Activated CD8-positive, alpha-beta T cell treated with anti-CD3 and anti-CD28 coated beads, Interleukin-2, amount 10 ng/mL, durations not matched to agents 7 days and 5 days (primary cell): ENCODE results near the gene CLCN1. TPM values are rescaled to one million over a fixed set of nuclear protein-coding genes. Genes with fewer than 3 reads are reported as not detected.

Experiments
- ATAC-seq: fragments of 150-1000 bp; cut with Tn5 transposase; one replicate; pipeline ENCODE4 v1.10.0; 2021; ENCODE audit warnings: moderate library complexity
- CTCF ChIA-PET: fragments of 350-600 bp; sonication (Branson Sonifier 250); formaldehyde crosslinking; loops from one replicate; lab custom pipeline; 2021; ENCODE audit warnings: antibody characterized with exemption; lab: Charles Lee
- POLR2A ChIA-PET: fragments of 350-600 bp; sonication (Branson Sonifier 250); formaldehyde crosslinking; loops from one replicate; lab custom pipeline; 2021; ENCODE audit warnings: antibody characterized with exemption; lab: Charles Lee
- DNase-seq: peaks from one replicate; pipeline ENCODE4 v3.0.0-alpha.2; 2020
- H3K27ac Mint-ChIP-seq: one replicate; pipeline ENCODE4 v1.8.0; 2021; ENCODE audit warnings: mild to moderate bottlenecking, mixed read lengths
- H3K27me3 Mint-ChIP-seq: one replicate; pipeline ENCODE4 v1.8.0; 2021; ENCODE audit warnings: low read depth, mixed read lengths
- H3K36me3 Mint-ChIP-seq: one replicate; pipeline ENCODE4 v1.8.0; 2021; ENCODE audit warnings: low read depth, mixed read lengths
- H3K4me1 Mint-ChIP-seq: one replicate; pipeline ENCODE4 v1.8.0; 2021; ENCODE audit warnings: low read depth, mixed read lengths
- H3K4me3 Mint-ChIP-seq: one replicate; pipeline ENCODE4 v1.8.0; 2021; ENCODE audit warnings: mild to moderate bottlenecking, mixed read lengths
- H3K9me3 Mint-ChIP-seq: one replicate; pipeline ENCODE4 v1.8.0; 2022; ENCODE audit warnings: mixed read lengths; ENCODE audit not compliant: insufficient read depth
- total RNA-seq, 2 experiments: library from RNA; stranded (reverse); gene quantifications; one replicate each; pipeline ENCODE4 v1.2.3, GENCODE V29; 2021

The CLCN1 gene
- total RNA-seq, 2 experiments from 2014 or later, result 0.13 TPM; not detected in 1

DNA sequence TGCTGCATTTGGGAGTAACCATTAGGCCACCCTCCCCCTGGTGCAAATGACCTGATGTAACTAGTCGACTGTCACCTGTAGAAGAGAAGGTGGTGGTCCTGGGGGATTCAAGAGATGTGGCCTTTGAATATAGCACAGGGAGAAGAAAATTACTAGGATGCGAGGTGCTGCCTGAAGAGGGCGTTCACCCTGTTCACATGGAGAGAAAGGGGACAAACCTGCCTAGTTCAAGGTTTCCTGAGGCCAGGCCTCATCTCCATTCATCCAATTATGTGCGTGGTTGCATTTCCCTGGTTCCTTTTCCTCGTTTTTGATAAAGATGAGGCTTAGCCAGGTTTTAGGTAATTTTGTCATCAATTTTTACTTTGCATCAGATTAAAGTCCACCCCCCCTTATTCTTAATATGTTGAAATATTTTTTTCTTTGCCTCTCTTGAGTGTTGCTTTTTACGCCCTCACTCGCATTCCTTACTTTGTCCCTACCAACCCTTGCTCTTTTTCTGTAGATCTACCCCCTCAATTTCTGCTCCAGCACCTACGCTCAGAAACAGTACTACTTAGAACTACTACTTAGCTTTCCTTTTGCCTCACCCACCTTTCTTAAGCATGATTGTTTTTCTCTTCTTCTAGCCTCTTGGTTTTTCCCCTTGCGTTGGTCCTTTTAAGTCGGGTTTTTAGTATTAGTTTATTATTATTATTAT, 13.7 kb downstream of the CLCN1 start:
- H3K36me3 Mint-ChIP-seq, result no peaks in the 10 kb centered on the region
- no peak for ATAC-seq
- ChIA-PET CTCF (interaction anchor here (1.9 kb wide), 1 partner anchor 15 kb away, joined by 9 read pairs; no protein-coding TSS in a partner anchor), POLR2A (no interaction called here)
- peaks cover 10% of the 10 kb centered on the region for H3K4me1 Mint-ChIP-seq
- no peak for DNase-seq
- no peak overlapping the region for H3K27ac Mint-ChIP-seq
- H3K27me3 Mint-ChIP-seq, result peaks cover 2% of the 10 kb centered on the region
- no peak overlapping the region for H3K4me3 Mint-ChIP-seq
- H3K9me3 Mint-ChIP-seq, result no peaks in the 10 kb centered on the region

- no peak for DNase-seq
- peaks cover 6% of the 10 kb centered on the region for H3K27me3 Mint-ChIP-seq
- no peaks in the 10 kb centered on the region for H3K36me3 Mint-ChIP-seq
- POLR2A ChIA-PET, result no interaction called here
- no peak for ATAC-seq
- no peak overlapping the region for H3K27ac Mint-ChIP-seq
- no peak overlapping the region for H3K4me3 Mint-ChIP-seq
- H3K9me3 Mint-ChIP-seq, result no peaks in the 10 kb centered on the region
- CTCF ChIA-PET, result interaction anchor here (1.2 to 1.5 kb wide), 3 partner anchors 12 to 91 kb away, joined by 3 read pairs; no protein-coding TSS in a partner anchor
- H3K4me1 Mint-ChIP-seq, result no peaks in the 10 kb centered on the region
These were observed 15.4 kb downstream of the CLCN1 start for GRCh38 chr7:143331179-143331801.

DNA sequence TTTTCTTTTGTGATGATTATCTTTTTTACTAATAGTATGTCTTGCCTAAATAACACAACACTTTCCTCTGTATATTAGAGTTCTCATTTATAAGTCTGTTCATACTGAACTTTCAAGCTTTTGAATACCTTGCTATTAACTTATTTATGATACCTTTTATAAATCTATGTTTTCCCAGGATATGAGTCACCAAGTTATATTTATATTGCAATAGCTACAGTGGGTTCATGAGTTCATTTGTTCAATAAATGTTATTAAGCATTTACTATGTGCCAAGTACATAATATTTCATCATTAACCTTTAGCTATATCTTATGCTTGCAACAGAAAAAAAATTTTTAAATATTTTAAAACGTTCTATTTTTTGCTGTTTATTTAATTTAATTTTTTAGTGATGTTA, 18.3 kb downstream of the CLCN1 start:
- Mint-ChIP-seq H3K4me1 (no peaks in the 10 kb centered on the region), H3K9me3 (no peaks in the 10 kb centered on the region), H3K4me3 (no peak overlapping the region), H3K27ac (no peak overlapping the region), H3K36me3 (no peaks in the 10 kb centered on the region), H3K27me3 (peaks cover 20% of the 10 kb centered on the region)
- POLR2A ChIA-PET, result no interaction called here
- CTCF ChIA-PET, result interaction anchor here (1.0 to 4.1 kb wide), 5 partner anchors 8 to 94 kb away, joined by 3 to 33 read pairs (median 6); no protein-coding TSS in a partner anchor
- ATAC-seq, result no peak
- no peak for DNase-seq

- no peaks in the 10 kb centered on the region for H3K36me3 Mint-ChIP-seq
These were observed 21.3 kb downstream of the CLCN1 start for GRCh38 chr7:143337216-143337615.

DNA sequence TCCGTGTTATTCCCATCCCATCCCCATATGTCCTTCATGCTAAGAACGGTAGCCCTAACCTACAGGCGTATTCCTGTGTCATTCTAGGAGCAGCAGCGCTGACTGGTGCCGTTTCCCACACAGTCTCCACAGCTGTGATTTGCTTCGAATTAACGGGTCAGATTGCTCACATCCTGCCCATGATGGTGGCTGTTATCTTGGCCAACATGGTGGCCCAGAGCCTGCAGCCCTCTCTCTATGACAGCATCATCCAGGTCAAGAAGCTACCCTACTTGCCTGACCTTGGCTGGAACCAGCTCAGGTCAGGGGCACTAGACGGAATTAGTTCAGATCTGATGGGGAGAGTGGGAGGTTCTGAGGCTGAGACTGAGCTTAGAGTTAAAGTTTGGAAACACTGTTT, 25.9 kb downstream of the CLCN1 start:
- Mint-ChIP-seq H3K27me3 (peaks cover 31% of the 10 kb centered on the region), H3K4me3 (no peak overlapping the region), H3K9me3 (no peaks in the 10 kb centered on the region), H3K4me1 (peaks cover 9% of the 10 kb centered on the region), H3K27ac (no peak overlapping the region), H3K36me3 (no peaks in the 10 kb centered on the region)
- ATAC-seq (no peak), DNase-seq (no peak)
- ChIA-PET CTCF (interaction anchor here (0.8 to 4.1 kb wide), 5 partner anchors 30 to 101 kb away, joined by 3 to 17 read pairs (median 3); no protein-coding TSS in a partner anchor), POLR2A (no interaction called here)

More at GRCh38 chr7:143337216-143337615, 21.3 kb downstream of the CLCN1 start:
- Mint-ChIP-seq H3K4me1 (no peaks in the 10 kb centered on the region), H3K27ac (no peak overlapping the region), H3K9me3 (no peaks in the 10 kb centered on the region), H3K4me3 (no peak overlapping the region), H3K27me3 (peaks cover 31% of the 10 kb centered on the region)
- ChIA-PET POLR2A (interaction anchor here (0.8 kb wide), 1 partner anchor 8 kb away, joined by 3 read pairs; no protein-coding TSS in a partner anchor), CTCF (interaction anchor here (1.0 to 4.1 kb wide), 6 partner anchors 8 to 100 kb away, joined by 3 to 33 read pairs (median 5); no protein-coding TSS in a partner anchor)
- DNase-seq, result no peak
- ATAC-seq, result no peak

GRCh38 chr7:143343596-143343995, 27.7 kb downstream of the CLCN1 start:
- H3K36me3 Mint-ChIP-seq, result no peaks in the 10 kb centered on the region
- peaks cover 9% of the 10 kb centered on the region for H3K4me1 Mint-ChIP-seq
- H3K27ac Mint-ChIP-seq, result no peak overlapping the region
- CTCF ChIA-PET, result interaction anchor here (0.7 to 4.1 kb wide), 8 partner anchors 10 to 119 kb away, joined by 3 to 17 read pairs (median 3); no protein-coding TSS in a partner anchor
- H3K4me3 Mint-ChIP-seq, result no peak overlapping the region
- no peak for DNase-seq
- no peaks in the 10 kb centered on the region for H3K9me3 Mint-ChIP-seq
- no peak for ATAC-seq
- H3K27me3 Mint-ChIP-seq, result peaks cover 35% of the 10 kb centered on the region
- POLR2A ChIA-PET, result interaction anchor here (1.4 kb wide), 1 partner anchor 32 kb away, joined by 3 read pairs; no protein-coding TSS in a partner anchor

- ChIA-PET CTCF (interaction anchor here (0.6 to 2.2 kb wide), 30 partner anchors 9 to 107 kb away, joined by 3 to 33 read pairs (median 5); partner anchors contain the start of genes CLCN1 and FAM131B), POLR2A (interaction anchor here (0.9 to 1.5 kb wide), 5 partner anchors 9 to 39 kb away, joined by 3 to 7 read pairs (median 3); no protein-coding TSS in a partner anchor)
- H3K4me1 Mint-ChIP-seq, result peaks cover 9% of the 10 kb centered on the region
- peak overlapping the region; percentile 65 for H3K4me3 Mint-ChIP-seq
- peak overlapping the region; percentile 53 for H3K27ac Mint-ChIP-seq
- peaks cover 36% of the 10 kb centered on the region for H3K27me3 Mint-ChIP-seq
- ATAC-seq, result peak; percentile 100
- DNase-seq, result peak; percentile 76
- no peaks in the 10 kb centered on the region for H3K9me3 Mint-ChIP-seq
- no peaks in the 10 kb centered on the region for H3K36me3 Mint-ChIP-seq
These were observed 29.6 kb downstream of the CLCN1 start for GRCh38 chr7:143345428-143345900.

DNA sequence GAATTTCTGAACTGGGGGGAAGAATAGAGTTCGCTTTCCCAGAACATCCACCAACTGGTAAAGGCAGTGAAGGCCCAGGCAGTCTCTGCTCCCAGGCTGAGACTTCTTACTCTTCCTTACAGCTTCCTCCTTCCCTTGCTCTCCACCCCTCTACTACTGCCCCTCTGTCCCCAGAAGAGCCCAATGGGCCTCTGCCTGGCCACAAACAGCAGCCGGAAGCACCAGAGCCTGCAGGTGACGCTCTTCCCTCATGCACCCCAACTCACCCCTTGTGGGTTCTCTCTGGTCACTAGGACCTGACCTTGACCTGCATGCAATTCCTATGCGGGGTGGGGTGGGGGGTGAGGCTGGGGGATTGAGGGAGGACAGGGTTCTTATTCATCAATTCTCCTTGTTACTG, 30.1 kb downstream of the CLCN1 start:
- H3K27me3 Mint-ChIP-seq, result peaks cover 36% of the 10 kb centered on the region
- CTCF ChIA-PET, result interaction anchor here (0.6 to 2.2 kb wide), 21 partner anchors 8 to 108 kb away, joined by 3 to 33 read pairs (median 5); partner anchors contain the start of gene CLCN1
- peaks cover 9% of the 10 kb centered on the region for H3K4me1 Mint-ChIP-seq
- H3K36me3 Mint-ChIP-seq, result no peaks in the 10 kb centered on the region
- no peak for ATAC-seq
- H3K4me3 Mint-ChIP-seq, result no peak overlapping the region
- no peaks in the 10 kb centered on the region for H3K9me3 Mint-ChIP-seq
- no peak overlapping the region for H3K27ac Mint-ChIP-seq
- POLR2A ChIA-PET, result interaction anchor here (0.9 to 1.5 kb wide), 4 partner anchors 14 to 38 kb away, joined by 3 to 7 read pairs (median 3); no protein-coding TSS in a partner anchor
- DNase-seq, result no peak

- H3K4me1 Mint-ChIP-seq, result peaks cover 9% of the 10 kb centered on the region
These were observed 32.0 kb downstream of the CLCN1 start for GRCh38 chr7:143347950-143348349.

GRCh38 chr7:143351060-143351459, 35.1 kb downstream of the CLCN1 start:
- H3K27me3 Mint-ChIP-seq, result peaks cover 32% of the 10 kb centered on the region
- H3K4me3 Mint-ChIP-seq, result no peak overlapping the region
- no peaks in the 10 kb centered on the region for H3K9me3 Mint-ChIP-seq
- no peaks in the 10 kb centered on the region for H3K4me1 Mint-ChIP-seq
- CTCF ChIA-PET, result interaction anchor here (1.2 kb wide), 1 partner anchor 110 kb away, joined by 3 read pairs; no protein-coding TSS in a partner anchor
- H3K36me3 Mint-ChIP-seq, result no peaks in the 10 kb centered on the region
- DNase-seq (no peak), ATAC-seq (no peak)
- no peak overlapping the region for H3K27ac Mint-ChIP-seq
- POLR2A ChIA-PET, result no interaction called here

More at GRCh38 chr7:143347950-143348349, 32.0 kb downstream of the CLCN1 start:
- H3K27ac Mint-ChIP-seq, result no peak overlapping the region
- H3K9me3 Mint-ChIP-seq, result no peaks in the 10 kb centered on the region
- H3K36me3 Mint-ChIP-seq, result no peaks in the 10 kb centered on the region
- no peak for ATAC-seq
- POLR2A ChIA-PET, result no interaction called here
- H3K27me3 Mint-ChIP-seq, result peaks cover 35% of the 10 kb centered on the region
- H3K4me3 Mint-ChIP-seq, result no peak overlapping the region
- no peak for DNase-seq
- CTCF ChIA-PET, result interaction anchor here (0.8 to 1.7 kb wide), 4 partner anchors 9 to 108 kb away, joined by 3 to 11 read pairs (median 4); no protein-coding TSS in a partner anchor

DNA sequence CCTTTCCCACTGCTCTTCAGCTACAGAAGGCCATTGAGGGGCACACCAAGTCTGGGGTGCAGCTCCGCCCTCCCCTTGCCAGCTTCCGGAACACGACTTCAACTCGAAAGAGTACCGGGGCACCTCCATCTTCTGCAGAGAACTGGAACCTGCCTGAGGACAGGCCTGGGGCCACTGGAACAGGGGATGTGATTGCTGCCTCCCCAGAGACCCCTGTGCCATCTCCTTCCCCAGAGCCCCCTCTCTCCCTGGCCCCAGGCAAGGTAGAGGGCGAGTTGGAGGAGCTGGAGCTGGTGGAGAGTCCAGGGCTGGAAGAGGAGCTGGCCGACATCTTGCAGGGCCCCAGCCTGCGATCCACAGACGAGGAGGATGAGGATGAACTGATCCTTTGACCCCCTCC, 35.7 kb downstream of the CLCN1 start:
- POLR2A ChIA-PET, result no interaction called here
- no peak for DNase-seq
- Mint-ChIP-seq H3K4me1 (no peaks in the 10 kb centered on the region), H3K27ac (no peak overlapping the region), H3K27me3 (peaks cover 30% of the 10 kb centered on the region), H3K36me3 (no peaks in the 10 kb centered on the region), H3K9me3 (no peaks in the 10 kb centered on the region), H3K4me3 (no peak overlapping the region)
- CTCF ChIA-PET, result interaction anchor here (1.2 kb wide), 1 partner anchor 111 kb away, joined by 3 read pairs; no protein-coding TSS in a partner anchor
- ATAC-seq, result no peak
